Large intestine (tissue), 3 donors: ENCODE results near the gene ADARB2. TPM values are rescaled to one million over a fixed set of nuclear protein-coding genes. Genes with fewer than 3 reads are reported as not detected.
A peak's percentile ranks its signal among the peaks of the same experiment; 100 is the strongest.

Source experiments
- DNase-seq, 2 donors: peaks; one replicate each; pipeline versions ENCODE4 v3.0.0 to v3.0.0-alpha.2; 2013
- H3K27ac ChIP-seq: one replicate; pipeline ENCODE4 v1.5.1; 2013; ENCODE audit warnings: low read length
- H3K27me3 ChIP-seq: 2 replicates; pipeline ENCODE4 v1.6.1; 2013; ENCODE audit warnings: low read length; ENCODE audit not compliant: control insufficient read depth, insufficient read depth
- H3K36me3 ChIP-seq: 2 replicates; pipeline ENCODE4 v1.6.1; 2013; ENCODE audit warnings: low read length; ENCODE audit not compliant: control insufficient read depth, insufficient read depth
- H3K4me1 ChIP-seq: one replicate; pipeline ENCODE4 v1.6.1; 2013; ENCODE audit warnings: low read length; ENCODE audit not compliant: control insufficient read depth, insufficient read depth
- H3K4me3 ChIP-seq: one replicate; pipeline ENCODE4 v1.5.1; 2013; ENCODE audit warnings: low read length
- H3K9me3 ChIP-seq: one replicate; pipeline ENCODE4 v1.6.1; 2013; ENCODE audit warnings: mild to moderate bottlenecking, low read depth, low read length, moderate library complexity; ENCODE audit not compliant: control insufficient read depth
- WGBS: methylation state at CpG from one replicate; pipeline ENCODE4 v1.1.5; 2013; ENCODE audit warnings: low lambda C conversion rate; ENCODE audit not compliant: insufficient coverage; 5-methylcytosine and 5-hydroxymethylcytosine counted together
- polyA plus RNA-seq: library from polyadenylated mRNA; unstranded; fragments of 120-200 nt; gene quantifications from one replicate; pipeline ENCODE4 v1.2.1, GENCODE V29; 2013

Gene ADARB2
- polyA plus RNA-seq, 1 donor = 0.52 TPM

DNA sequence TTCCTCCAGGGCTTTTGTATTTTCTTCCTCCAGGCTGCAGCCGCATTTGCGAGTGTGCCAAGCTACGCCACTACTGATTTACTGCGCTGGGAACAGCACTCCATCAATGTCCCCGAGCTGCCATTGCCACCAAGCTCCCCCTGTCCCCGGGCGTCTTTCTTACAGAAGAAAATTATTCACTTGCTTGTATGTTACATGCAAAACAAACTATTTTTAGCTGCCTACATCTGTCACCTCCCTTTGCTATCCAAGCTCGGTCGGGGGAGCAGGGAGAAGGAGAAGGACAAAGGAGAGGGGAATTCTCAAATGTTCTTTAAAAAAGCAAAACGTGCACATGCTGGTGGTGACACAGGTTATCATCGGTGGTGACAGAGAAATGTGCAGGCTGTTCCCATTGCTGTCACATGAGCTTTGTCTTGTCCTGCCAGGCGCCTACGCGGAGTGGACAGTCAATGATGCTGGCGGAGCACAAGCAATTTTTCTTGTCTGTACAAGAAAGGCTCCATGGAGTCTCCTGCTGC lies 93.1 kb downstream of the ADARB2 start:
- DNase-seq = no peak
- Histone ChIP-seq H3K4me3 (no peak overlapping the region), H3K9me3 (no peaks in the 10 kb centered on the region), H3K36me3 (no peaks in the 10 kb centered on the region), H3K27ac (no peak overlapping the region), H3K27me3 (no peaks in the 10 kb centered on the region), H3K4me1 (no peaks in the 10 kb centered on the region)
- WGBS = no CpG with 5 or more reads among the region's 15 CpGs

DNA sequence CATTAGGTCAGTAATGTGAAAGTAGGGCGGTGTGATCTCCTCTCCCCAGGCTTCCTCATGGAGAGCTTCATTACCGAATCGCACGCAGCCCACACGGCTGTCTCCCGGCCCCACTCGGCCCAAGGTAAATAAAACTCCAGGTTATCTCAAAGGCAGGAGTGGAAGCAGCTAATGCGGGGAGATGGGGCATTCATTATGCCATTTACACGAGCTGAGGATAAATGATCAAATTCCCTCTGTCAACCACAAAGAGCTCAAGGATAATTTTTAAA lies 93.5 kb downstream of the ADARB2 start:
- no peak for DNase-seq
- no peaks in the 10 kb centered on the region for H3K36me3 ChIP-seq
- no peak overlapping the region for H3K4me3 ChIP-seq
- WGBS = no CpG with 5 or more reads among the region's 9 CpGs
- H3K9me3 ChIP-seq = no peaks in the 10 kb centered on the region
- no peak overlapping the region for H3K27ac ChIP-seq
- no peaks in the 10 kb centered on the region for H3K27me3 ChIP-seq
- H3K4me1 ChIP-seq = no peaks in the 10 kb centered on the region

DNA sequence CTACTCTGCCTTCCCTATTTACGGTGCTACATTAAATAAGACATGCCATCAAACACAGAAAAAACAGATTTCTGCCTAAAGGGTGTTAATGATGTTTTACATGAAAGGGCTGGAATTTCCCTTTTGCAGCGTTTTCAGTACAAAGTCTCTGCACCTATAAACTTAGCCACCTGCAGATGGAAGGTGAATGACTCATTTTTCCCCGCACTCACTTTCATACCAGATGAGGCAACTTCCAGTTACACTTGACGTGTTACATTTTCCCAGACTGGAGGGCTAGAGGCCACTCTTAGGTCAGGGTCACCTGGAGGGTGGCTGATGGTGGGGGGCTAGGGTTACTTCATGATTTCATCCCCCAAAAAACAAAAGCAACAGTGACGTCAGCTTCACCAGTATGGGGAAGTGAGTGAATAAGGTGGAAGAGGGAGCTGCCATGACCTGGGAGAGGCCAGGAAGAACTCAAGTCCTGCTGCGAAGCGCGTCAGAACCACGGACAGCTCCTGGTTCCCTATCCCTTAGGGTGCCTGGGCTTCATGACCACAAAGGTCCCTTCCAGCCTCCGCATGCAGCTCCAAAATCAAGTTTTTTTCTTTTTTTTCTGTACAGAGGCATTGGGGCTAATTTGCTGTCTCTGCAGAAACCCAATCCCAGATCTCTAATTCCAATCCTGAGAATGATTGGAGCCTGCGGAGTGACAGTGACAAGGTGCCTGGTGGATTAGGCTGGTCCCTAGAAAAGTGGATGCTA lies 94.0 kb downstream of the ADARB2 start:
- no CpG with 5 or more reads among the region's 11 CpGs for WGBS
- H3K27ac ChIP-seq = no peak overlapping the region
- H3K9me3 ChIP-seq = no peaks in the 10 kb centered on the region
- no peaks in the 10 kb centered on the region for H3K36me3 ChIP-seq
- no peak overlapping the region for H3K4me3 ChIP-seq
- no peaks in the 10 kb centered on the region for H3K4me1 ChIP-seq
- peak in 1 of 2 donors; percentile 15 for DNase-seq
- H3K27me3 ChIP-seq = no peaks in the 10 kb centered on the region

DNA sequence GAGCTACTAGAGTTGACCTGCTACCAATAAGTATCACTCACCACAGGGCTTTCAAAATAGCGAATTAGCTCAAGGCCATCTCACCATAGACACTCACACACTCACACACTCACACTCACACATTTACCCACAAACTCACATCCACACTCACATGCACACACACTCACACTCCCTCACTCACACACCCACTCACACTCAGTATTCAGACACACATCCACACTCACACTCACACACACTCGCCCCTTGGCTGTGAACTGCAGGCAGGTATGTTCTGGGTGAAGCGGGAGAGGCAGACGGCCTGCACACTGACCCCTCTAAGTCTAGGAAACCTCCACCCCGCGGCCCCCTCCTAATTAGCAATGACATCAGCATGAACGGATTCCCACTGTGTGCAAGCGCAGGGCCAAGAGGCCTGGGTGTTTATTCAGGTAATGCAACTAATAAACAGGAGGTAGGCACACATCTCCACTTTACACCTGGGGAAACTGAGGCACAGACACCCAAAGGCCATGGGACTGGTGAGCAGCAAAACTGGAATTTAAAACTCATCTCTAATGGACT lies 94.6 kb downstream of the ADARB2 start:
- Histone ChIP-seq H3K4me1 (no peaks in the 10 kb centered on the region), H3K27me3 (no peaks in the 10 kb centered on the region), H3K36me3 (no peaks in the 10 kb centered on the region), H3K9me3 (no peaks in the 10 kb centered on the region), H3K27ac (no peak overlapping the region), H3K4me3 (no peak overlapping the region)
- no CpG with 5 or more reads among the region's 8 CpGs for WGBS
- DNase-seq = no peak

DNA sequence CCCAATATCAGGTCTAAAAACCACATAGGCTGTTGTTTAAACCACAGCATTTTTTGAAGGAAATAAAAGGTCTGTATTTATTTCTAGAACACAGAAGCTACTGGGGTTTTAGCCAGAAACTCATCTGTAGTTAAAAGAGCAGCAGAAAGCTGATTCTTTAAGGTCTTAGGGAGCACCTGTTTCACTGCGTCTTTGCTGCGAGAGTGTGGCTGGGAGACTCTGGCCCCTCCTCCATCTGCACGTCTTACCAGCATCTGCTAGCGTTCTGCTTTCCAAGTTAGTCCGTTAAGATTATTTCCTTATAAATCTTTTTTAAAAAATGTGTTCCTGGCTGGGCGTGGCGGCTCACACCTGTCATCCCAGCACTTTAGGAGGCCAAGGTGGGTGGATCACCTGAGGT lies 95.9 kb downstream of the ADARB2 start:
- H3K4me1 ChIP-seq = no peaks in the 10 kb centered on the region
- no peaks in the 10 kb centered on the region for H3K27me3 ChIP-seq
- H3K4me3 ChIP-seq = no peak overlapping the region
- H3K9me3 ChIP-seq = no peaks in the 10 kb centered on the region
- no peak for DNase-seq
- no peak overlapping the region for H3K27ac ChIP-seq
- no CpG with 5 or more reads among the region's 7 CpGs for WGBS
- no peaks in the 10 kb centered on the region for H3K36me3 ChIP-seq

DNA sequence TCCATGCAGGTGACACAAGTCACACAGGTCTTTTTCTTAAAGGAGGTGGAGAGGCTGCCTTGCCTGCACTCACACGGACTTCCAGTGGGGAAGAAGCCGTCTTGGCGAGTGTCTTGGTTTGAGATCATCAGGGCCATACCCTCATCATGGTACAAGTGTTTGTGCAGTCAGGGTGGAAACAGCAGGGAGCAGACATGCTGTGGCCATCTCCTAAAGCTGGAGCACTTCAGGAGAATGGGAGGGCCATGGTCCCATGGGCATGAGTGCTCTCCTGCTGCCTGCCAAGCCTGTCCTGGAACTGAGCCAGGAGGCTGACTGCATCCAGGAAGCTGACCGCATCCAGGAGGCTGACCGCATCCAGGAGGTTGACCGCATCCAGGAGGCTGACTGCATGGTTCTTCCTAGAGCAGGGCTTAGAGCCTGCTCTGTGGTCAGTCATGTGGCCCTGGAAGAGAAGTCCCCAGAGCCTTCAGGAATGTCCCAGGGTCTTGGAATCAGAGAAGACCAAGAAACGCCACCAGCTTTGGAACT lies 98.4 kb downstream of the ADARB2 start:
- WGBS = no CpG with 5 or more reads among the region's 7 CpGs
- H3K4me3 ChIP-seq = no peak overlapping the region
- H3K4me1 ChIP-seq = no peaks in the 10 kb centered on the region
- DNase-seq = no peak
- H3K27me3 ChIP-seq = peaks cover 5% of the 10 kb centered on the region
- H3K36me3 ChIP-seq = no peaks in the 10 kb centered on the region
- H3K27ac ChIP-seq = no peak overlapping the region
- H3K9me3 ChIP-seq = no peaks in the 10 kb centered on the region

DNA sequence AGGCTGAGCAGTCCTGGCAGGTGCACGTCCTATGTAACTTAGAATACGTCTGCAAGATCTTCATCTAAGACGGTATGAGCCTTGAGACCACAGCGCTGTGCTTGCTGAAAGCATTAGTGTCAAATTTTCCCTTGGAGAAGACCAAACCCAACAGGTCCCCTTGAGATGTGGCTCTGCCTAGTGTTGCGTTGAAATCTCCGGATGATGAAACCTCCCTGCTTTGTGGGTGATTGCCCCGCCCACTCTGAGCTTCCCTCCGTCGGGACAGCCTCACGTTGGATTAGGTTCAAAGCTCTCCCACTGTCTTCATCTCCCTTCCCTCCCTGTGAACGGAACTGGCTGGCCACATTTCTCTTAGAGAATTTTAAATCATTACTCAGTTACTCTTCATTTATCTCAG lies 102.0 kb downstream of the ADARB2 start:
- Histone ChIP-seq H3K4me1 (no peaks in the 10 kb centered on the region), H3K9me3 (no peaks in the 10 kb centered on the region), H3K36me3 (no peaks in the 10 kb centered on the region), H3K27me3 (peaks cover 5% of the 10 kb centered on the region), H3K27ac (no peak overlapping the region), H3K4me3 (no peak overlapping the region)
- no peak for DNase-seq
- 50% methylated on average over 1 of the region's 11 CpGs for WGBS

DNA sequence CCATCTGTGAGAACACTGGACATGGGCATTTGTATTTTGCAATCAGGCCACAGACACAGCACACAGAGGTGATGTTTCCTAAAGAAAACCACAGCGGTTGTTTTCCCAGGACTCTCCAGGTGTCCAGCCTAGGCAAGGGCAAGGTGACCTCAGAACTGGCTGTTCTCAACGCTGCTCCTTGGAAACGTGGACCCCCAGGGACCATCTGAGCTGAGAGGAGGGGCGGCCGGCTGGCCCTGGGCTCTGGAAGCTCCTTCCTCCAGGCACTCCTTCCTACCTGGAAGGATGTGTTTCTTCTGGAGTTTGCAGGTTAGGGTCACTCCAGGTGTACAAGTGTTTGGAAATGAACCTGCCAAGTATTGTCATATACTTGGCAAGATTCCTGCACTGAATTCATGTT lies 103.1 kb downstream of the ADARB2 start:
- Histone ChIP-seq H3K27ac (no peak overlapping the region), H3K36me3 (no peaks in the 10 kb centered on the region), H3K27me3 (peaks cover 5% of the 10 kb centered on the region), H3K4me3 (no peak overlapping the region), H3K9me3 (no peaks in the 10 kb centered on the region), H3K4me1 (no peaks in the 10 kb centered on the region)
- WGBS = no CpG with 5 or more reads among the region's 5 CpGs
- no peak for DNase-seq

DNA sequence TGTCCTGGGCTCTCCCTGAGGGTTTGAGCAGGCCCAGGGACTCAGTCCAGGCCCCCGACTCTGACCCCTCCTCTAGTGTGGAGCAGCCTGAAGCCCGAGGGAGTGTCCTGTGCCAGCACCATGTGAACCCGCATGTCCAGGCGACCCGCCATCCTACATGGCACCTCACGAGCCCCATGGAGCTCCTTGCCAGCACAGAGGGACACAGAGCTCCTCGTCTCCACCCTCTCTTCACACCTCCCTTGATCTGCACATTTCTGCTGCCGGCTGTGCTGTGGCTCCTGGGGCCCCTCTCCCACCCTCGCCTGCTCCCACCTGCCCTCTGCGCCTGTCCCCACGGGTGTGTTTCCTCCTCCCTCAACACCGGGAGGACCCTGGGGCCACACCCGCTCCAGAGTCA lies 103.5 kb downstream of the ADARB2 start:
- H3K9me3 ChIP-seq = no peaks in the 10 kb centered on the region
- DNase-seq = no peak
- no CpG with 5 or more reads among the region's 13 CpGs for WGBS
- H3K27me3 ChIP-seq = peaks cover 5% of the 10 kb centered on the region
- no peaks in the 10 kb centered on the region for H3K36me3 ChIP-seq
- H3K4me3 ChIP-seq = no peak overlapping the region
- H3K4me1 ChIP-seq = no peaks in the 10 kb centered on the region
- no peak overlapping the region for H3K27ac ChIP-seq

DNA sequence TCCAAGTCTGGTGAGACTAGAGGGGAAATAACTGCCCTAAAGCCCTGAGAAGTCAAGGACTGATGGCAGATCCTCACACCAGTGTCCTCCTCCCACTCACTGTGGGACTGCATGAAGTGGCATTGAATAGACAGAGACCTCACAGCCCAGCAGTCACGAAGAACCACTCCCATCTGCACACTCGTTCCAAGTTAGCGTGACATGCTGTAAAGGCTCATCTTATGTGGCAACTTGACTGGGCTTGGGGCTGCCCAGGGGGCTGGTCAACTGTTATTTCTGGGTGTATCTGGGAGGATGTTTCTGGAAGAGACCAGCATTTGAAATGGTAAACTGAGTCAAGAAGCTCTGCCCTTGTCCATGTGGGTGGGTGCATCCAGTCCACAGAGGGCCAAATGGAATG lies 104.7 kb downstream of the ADARB2 start:
- no CpG with 5 or more reads among the region's 3 CpGs for WGBS
- no peaks in the 10 kb centered on the region for H3K9me3 ChIP-seq
- H3K27ac ChIP-seq = no peak overlapping the region
- peaks cover 5% of the 10 kb centered on the region for H3K27me3 ChIP-seq
- no peak overlapping the region for H3K4me3 ChIP-seq
- no peak for DNase-seq
- no peaks in the 10 kb centered on the region for H3K4me1 ChIP-seq
- no peaks in the 10 kb centered on the region for H3K36me3 ChIP-seq

DNA sequence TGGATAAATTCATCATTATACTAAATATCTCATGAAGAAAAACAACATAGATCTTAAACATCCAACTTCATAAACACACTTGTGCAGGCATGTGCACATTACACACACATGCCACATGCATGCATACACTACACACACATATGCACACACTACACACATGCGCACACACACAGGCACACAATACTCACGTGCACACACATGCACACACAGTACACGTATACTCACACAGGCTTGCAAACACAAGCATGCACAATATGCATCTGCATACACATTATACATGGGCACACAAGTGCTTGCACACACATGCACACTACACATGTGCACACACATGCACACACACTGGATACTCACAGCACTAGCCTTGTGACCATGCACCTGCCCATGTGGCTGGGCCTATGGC lies 105.2 kb downstream of the ADARB2 start:
- H3K4me1 ChIP-seq = no peaks in the 10 kb centered on the region
- no peak for DNase-seq
- H3K27me3 ChIP-seq = peaks cover 5% of the 10 kb centered on the region
- no peak overlapping the region for H3K4me3 ChIP-seq
- H3K27ac ChIP-seq = no peak overlapping the region
- no CpG with 5 or more reads among the region's 3 CpGs for WGBS
- no peaks in the 10 kb centered on the region for H3K36me3 ChIP-seq
- H3K9me3 ChIP-seq = no peaks in the 10 kb centered on the region
